AG09319 (cell line): ENCODE results near the gene RAPGEF2.
A peak's percentile ranks its signal among the peaks of the same experiment; 100 is the strongest.
"Not testable (repeated sequence)": the region's sequence is repeated elsewhere in the genome, so short reads cannot be mapped to it uniquely, and the experiment has no call there.

Experiments
- DNase-seq: peaks from one replicate; pipeline ENCODE4 v3.0.0-alpha.2; 2010; ENCODE audit warnings: low read depth; ENCODE audit errors: extremely low read depth
- CTCF ChIP-seq: IDR thresholded peaks from 2 replicates; pipeline ENCODE4 v1.5.1; 2011; ENCODE audit warnings: low read depth, mild to moderate bottlenecking, inconsistent platforms, low read length, moderate library complexity

The RAPGEF2 gene

GRCh38 chr4:159177265-159178150 lies 74.6 kb downstream of the RAPGEF2 start:
- DNase-seq: no peak

DNA sequence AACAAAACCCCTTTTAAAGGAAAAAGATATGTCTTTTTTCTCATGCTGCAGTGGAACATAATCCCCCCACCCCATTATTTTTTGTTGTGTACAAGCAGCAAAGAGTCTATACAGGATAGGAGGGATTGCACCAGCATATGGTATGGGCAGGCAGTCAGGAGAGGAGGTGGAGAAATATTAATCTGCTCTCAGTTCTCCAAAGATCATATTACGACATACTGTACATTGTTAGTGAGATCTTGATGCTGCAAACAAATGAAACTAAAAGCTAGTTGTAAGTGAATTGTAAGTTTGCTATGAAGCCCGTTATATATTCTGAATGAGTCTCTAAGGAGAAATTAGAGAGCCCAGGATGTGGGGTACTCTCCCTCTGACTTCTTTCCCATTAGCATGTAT lies 75.3 kb downstream of the RAPGEF2 start:
- no peak for TF ChIP-seq CTCF
- peak; percentile 8 for DNase-seq

More at GRCh38 chr4:159177265-159178150, 74.6 kb downstream of the RAPGEF2 start:
- TF ChIP-seq CTCF: no peak

DNA sequence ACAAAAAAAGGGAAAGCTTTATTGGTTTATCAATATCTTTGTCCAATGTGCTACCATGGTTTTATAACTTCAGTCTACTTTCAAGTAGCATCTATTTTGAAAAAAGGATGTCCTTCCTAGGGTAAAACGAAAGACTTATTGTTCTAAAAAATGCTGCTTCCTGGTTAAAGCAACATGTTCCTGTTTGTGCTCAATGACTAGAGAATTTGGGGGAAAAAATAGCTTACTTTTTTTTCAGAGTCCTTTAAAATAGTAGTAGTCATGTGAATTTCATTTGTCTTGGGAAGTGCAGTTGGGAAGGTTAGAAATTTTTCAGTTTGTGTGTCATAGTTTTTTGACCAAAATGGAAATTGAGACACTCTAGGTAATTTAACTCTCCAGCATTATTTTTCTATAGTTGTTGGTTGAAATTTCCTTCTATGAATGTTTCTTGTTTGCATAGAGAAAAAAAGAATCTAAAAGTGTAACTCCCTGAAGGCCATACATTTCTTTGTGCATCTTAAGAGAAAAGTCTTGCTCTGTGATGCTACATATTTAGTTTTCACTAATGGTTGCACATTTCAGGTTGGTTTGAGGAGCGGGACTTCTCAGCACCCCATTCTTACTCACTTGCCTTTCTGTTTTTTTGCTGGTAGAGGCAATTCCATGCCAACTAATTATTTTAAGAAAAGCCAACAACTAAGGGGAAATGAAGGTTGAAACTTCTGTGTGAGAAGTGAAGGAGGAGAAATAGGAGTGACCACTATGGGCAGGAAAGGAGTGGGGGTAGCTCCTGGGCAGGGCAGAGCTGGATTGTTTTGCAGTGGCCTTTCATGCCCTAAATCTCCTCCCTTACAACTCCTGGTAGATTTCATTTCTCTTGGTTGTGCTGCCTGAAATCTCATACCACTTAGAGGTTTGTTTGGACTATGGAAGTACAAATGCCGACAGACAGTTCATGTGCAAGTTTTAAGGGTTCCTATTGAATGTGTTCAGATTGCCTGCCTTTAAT lies 76.4 kb downstream of the RAPGEF2 start:
- no peak for TF ChIP-seq CTCF
- DNase-seq: no peak

GRCh38 chr4:159183885-159184605 lies 81.2 kb downstream of the RAPGEF2 start:
- DNase-seq: not testable (repeated sequence)

DNA sequence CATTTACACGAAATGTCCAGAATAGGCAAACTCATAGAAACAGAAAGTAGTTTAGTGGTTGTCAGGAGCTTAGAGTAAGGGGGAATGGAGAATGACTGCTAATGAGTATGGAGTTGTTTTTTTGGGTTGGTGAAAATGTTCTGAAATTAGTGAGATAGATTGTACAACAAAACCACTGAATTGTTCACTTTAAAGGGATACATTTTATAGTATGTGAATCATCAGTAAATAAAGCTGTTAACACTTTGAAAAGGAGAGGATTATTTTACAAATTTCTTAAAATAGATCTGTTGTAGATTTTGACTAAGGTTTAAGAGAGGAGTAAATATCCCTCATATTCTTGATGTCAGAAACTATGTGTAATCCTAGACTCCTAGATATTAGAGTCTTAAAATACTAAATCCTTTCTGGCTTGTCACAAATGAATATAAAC lies 82.7 kb downstream of the RAPGEF2 start:
- no peak for DNase-seq
- TF ChIP-seq CTCF: no peak

- DNase-seq: no peak
- TF ChIP-seq CTCF: no peak
These were observed 85.8 kb downstream of the RAPGEF2 start for GRCh38 chr4:159188646-159189045.

GRCh38 chr4:159190651-159191050 lies 87.8 kb downstream of the RAPGEF2 start:
- no peak for DNase-seq
- no peak for TF ChIP-seq CTCF
